Measurements from ENCODE around the gene DMBT1.

GRCh38 chr10:122546242-122546641, 14.3 kb upstream of the DMBT1 start:
- TF ChIP-seq FOXM1 (IDR thresholded peaks at IDR 0.05; ENCODE audit: borderline replicate concordance) (no peak), BHLHE40 (IDR thresholded peaks at IDR 0.05; ENCODE audit: borderline replicate concordance) (no peak)

Data from HEK293T (cell line).